Hepatocyte (in vitro differentiated cells): ENCODE results near the gene SLC5A6. TPM values are rescaled to one million over a fixed set of nuclear protein-coding genes. Genes with fewer than 3 reads are reported as not detected.

ENCODE experiments used
- DNase-seq: peaks from one replicate; pipeline ENCODE4 v3.0.0-alpha.2; 2016; ENCODE audit warnings: low spot score
- H2AFZ ChIP-seq: fragments of 200-600 bp; sonication (generic); 2 replicates; pipeline ENCODE4 v1.6.0; 2016; ENCODE audit warnings: antibody characterized with exemption, mild to moderate bottlenecking
- H3K27ac ChIP-seq: fragments of 200-600 bp; sonication (generic); 2 replicates; pipeline ENCODE4 v1.5.1; 2016; ENCODE audit warnings: mild to moderate bottlenecking
- H3K27me3 ChIP-seq: fragments of 200-600 bp; sonication (generic); 2 replicates; pipeline ENCODE4 v1.6.1; 2016
- H3K36me3 ChIP-seq: fragments of 200-600 bp; sonication (generic); replicated peaks from 2 replicates; pipeline ENCODE4 v1.5.1; 2016; ENCODE audit warnings: low read depth; ENCODE audit not compliant: insufficient read depth
- H3K4me1 ChIP-seq: fragments of 200-600 bp; sonication (generic); 2 replicates; pipeline ENCODE4 v1.5.1; 2016; ENCODE audit warnings: mild to moderate bottlenecking, moderate library complexity; ENCODE audit not compliant: insufficient read depth
- H3K4me2 ChIP-seq: fragments of 200-600 bp; sonication (generic); 2 replicates; pipeline ENCODE4 v1.6.0; 2016
- H3K4me3 ChIP-seq: fragments of 200-600 bp; sonication (generic); 2 replicates; pipeline ENCODE4 v1.5.1; 2016; ENCODE audit warnings: mild to moderate bottlenecking
- H3K79me2 ChIP-seq: fragments of 200-600 bp; sonication (generic); 2 replicates; pipeline ENCODE4 v1.6.0; 2017; ENCODE audit warnings: mild to moderate bottlenecking
- H3K9me2 ChIP-seq: fragments of 200-600 bp; sonication (generic); replicated peaks from 2 replicates; pipeline ENCODE4 v1.6.0; 2017; ENCODE audit warnings: mild to moderate bottlenecking; ENCODE audit not compliant: insufficient read depth
- H3K9me3 ChIP-seq: fragments of 200-600 bp; sonication (generic); 2 replicates; pipeline ENCODE4 v1.5.1; 2016; ENCODE audit warnings: low read depth, mild to moderate bottlenecking
- H4K20me1 ChIP-seq: fragments of 200-600 bp; sonication (generic); 2 replicates; pipeline ENCODE4 v1.6.0; 2016; ENCODE audit warnings: mild to moderate bottlenecking; ENCODE audit not compliant: insufficient read depth, poor library complexity, severe bottlenecking
- EZH2 ChIP-seq: fragments of 200-600 bp; sonication (generic); IDR thresholded peaks from 2 replicates; pipeline ENCODE4 v1.6.1; 2016; ENCODE audit warnings: antibody characterized with exemption, mild to moderate bottlenecking, borderline replicate concordance
- EZH2phosphoT487 ChIP-seq: fragments of 200-600 bp; sonication (generic); IDR thresholded peaks from one replicate; pipeline ENCODE4 v1.6.1; 2018; ENCODE audit warnings: antibody characterized with exemption, mild to moderate bottlenecking, low read depth, moderate library complexity; ENCODE audit not compliant: unreplicated experiment, severe bottlenecking
- WGBS: methylation state at CpG from one replicate; pipeline ENCODE4 v1.1.6; 2016; ENCODE audit warnings: low lambda C conversion rate; ENCODE audit errors: missing lambda C conversion rate; 5-methylcytosine and 5-hydroxymethylcytosine counted together
- polyA plus RNA-seq: library from polyadenylated mRNA; unstranded; fragments of >200 nt; fragmentation: Nextera tagmentation; extraction: Ambion mirVana; gene quantifications from 2 replicates; pipeline ENCODE4 v1.2.1, GENCODE V29; 2016
- total RNA-seq: library from RNA; depleted of rRNA; stranded (reverse); fragments of >200 nt; gene quantifications from 2 replicates; pipeline ENCODE4 v1.2.3, GENCODE V29; 2014
- TF ChIP-seq, protein P1 (sequence below): fragments of 200-600 bp; sonication (generic); IDR thresholded peaks from 2 replicates; pipeline ENCODE4 v1.5.1; 2016; ENCODE audit warnings: antibody characterized with exemption, mild to moderate bottlenecking; ENCODE audit not compliant: poor library complexity

The SLC5A6 gene
- total and polyA plus RNA-seq, 2 experiments from 2014 or later = 58.9 to 72.3 TPM

DNA sequence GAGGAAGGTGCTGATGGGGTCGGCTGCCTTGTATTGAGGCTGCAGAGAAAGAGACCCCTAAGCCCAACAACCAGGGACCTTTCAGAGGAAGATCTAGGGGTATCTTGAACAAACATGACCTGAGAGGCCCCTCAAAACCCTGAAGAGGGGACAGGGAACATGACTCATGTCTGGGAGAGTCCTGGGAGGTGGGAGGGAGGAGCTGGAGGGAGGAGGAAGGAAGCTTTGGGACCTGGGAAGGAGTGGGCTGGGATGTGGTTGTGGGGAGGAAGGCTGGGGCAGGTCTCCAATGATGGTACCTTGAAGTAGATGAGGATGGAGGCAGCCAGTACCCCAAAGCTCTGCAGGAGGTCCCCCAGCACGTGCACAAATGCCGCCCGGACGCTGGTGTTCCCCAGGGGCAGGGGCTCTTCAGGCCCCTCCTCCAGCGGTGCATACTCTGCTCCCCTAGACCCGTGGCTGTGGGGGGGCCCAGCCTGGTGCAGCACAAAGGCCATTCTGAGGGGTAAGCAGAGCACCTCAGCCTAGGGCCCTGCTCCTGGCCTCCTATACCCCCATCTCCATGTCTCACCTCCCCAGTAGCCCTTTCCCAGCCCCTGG is 44.9 kb upstream of the SLC5A6 start:
- DNase-seq = no peak
- Histone ChIP-seq H3K4me2 (no peak overlapping the region), H3K9me2 (no peaks in the 10 kb centered on the region), H2AFZ (no peak overlapping the region), H4K20me1 (no peaks in the 10 kb centered on the region), H3K4me1 (peaks cover 2% of the 10 kb centered on the region), H3K36me3 (no peaks in the 10 kb centered on the region), H3K79me2 (no peaks in the 10 kb centered on the region), H3K4me3 (no peak overlapping the region), H3K9me3 (no peaks in the 10 kb centered on the region), H3K27me3 (peaks cover 57% of the 10 kb centered on the region), H3K27ac (no peak overlapping the region)
- no peak for TF ChIP-seq EZH2
- TF ChIP-seq EZH2phosphoT487 = no peak
- TF ChIP-seq, protein P1, sequence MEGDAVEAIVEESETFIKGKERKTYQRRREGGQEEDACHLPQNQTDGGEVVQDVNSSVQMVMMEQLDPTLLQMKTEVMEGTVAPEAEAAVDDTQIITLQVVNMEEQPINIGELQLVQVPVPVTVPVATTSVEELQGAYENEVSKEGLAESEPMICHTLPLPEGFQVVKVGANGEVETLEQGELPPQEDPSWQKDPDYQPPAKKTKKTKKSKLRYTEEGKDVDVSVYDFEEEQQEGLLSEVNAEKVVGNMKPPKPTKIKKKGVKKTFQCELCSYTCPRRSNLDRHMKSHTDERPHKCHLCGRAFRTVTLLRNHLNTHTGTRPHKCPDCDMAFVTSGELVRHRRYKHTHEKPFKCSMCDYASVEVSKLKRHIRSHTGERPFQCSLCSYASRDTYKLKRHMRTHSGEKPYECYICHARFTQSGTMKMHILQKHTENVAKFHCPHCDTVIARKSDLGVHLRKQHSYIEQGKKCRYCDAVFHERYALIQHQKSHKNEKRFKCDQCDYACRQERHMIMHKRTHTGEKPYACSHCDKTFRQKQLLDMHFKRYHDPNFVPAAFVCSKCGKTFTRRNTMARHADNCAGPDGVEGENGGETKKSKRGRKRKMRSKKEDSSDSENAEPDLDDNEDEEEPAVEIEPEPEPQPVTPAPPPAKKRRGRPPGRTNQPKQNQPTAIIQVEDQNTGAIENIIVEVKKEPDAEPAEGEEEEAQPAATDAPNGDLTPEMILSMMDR = no peak
- WGBS = 86% methylated on average over 7 of the region's 7 CpGs

DNA sequence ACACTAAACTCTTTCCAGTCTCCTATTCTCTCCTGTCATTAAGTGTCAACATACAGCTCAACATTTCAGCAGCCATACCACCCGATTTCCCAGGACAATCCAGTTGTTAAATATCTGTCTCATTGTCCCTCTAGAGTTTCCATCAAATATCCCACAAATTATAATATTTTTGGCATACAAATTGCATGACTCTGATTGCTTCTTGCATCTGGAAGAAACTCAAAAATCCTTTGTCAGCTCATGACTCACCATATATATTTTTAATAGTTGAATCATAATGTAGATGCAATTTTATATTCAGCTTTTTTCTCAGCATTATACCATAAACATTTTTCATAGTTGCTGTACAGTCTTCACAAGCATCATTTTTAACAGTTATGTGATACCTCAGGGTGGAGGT is 43.6 kb upstream of the SLC5A6 start:
- no peaks in the 10 kb centered on the region for H3K9me3 ChIP-seq
- H3K4me1 ChIP-seq = no peaks in the 10 kb centered on the region
- TF ChIP-seq EZH2 = no peak
- TF ChIP-seq, protein P1 = no peak
- no peak for TF ChIP-seq EZH2phosphoT487
- H2AFZ ChIP-seq = no peak overlapping the region
- H3K79me2 ChIP-seq = no peaks in the 10 kb centered on the region
- WGBS = 42% methylated on average over 1 of the region's 1 CpG
- no peaks in the 10 kb centered on the region for H4K20me1 ChIP-seq
- no peak for DNase-seq
- no peak overlapping the region for H3K4me2 ChIP-seq
- no peaks in the 10 kb centered on the region for H3K9me2 ChIP-seq
- no peaks in the 10 kb centered on the region for H3K36me3 ChIP-seq
- H3K4me3 ChIP-seq = no peak overlapping the region
- peaks cover 52% of the 10 kb centered on the region for H3K27me3 ChIP-seq
- no peak overlapping the region for H3K27ac ChIP-seq

DNA sequence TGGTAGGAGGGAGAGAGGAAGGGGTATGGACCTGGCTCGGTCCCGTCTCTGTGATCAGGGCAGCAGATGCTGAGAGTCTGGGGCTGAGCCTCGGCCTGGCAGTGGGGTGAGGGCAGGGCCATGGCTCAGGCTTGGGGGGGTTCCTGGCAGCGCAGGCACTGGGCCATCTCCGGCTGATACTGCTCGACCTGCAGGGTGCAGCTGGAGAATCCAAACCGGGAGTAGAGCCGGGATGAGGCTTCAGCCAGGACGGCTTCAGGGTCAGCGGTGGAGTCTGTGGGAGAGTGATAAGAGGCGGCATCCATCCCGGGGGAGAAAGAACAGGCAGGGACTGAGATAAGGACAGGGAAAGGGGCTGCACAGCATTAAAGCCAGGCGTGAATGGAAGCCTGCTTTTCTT is 43.1 kb upstream of the SLC5A6 start:
- Histone ChIP-seq H3K4me2 (no peak overlapping the region), H3K4me1 (no peaks in the 10 kb centered on the region), H2AFZ (no peak overlapping the region), H3K9me3 (no peaks in the 10 kb centered on the region), H3K79me2 (no peaks in the 10 kb centered on the region), H3K27me3 (peaks cover 50% of the 10 kb centered on the region), H3K27ac (no peak overlapping the region), H3K9me2 (no peaks in the 10 kb centered on the region), H4K20me1 (no peaks in the 10 kb centered on the region), H3K36me3 (no peaks in the 10 kb centered on the region), H3K4me3 (no peak overlapping the region)
- TF ChIP-seq, protein P1 = no peak
- TF ChIP-seq EZH2phosphoT487 (no peak), EZH2 (no peak)
- DNase-seq = no peak
- WGBS = 35% methylated on average over 11 of the region's 13 CpGs

DNA sequence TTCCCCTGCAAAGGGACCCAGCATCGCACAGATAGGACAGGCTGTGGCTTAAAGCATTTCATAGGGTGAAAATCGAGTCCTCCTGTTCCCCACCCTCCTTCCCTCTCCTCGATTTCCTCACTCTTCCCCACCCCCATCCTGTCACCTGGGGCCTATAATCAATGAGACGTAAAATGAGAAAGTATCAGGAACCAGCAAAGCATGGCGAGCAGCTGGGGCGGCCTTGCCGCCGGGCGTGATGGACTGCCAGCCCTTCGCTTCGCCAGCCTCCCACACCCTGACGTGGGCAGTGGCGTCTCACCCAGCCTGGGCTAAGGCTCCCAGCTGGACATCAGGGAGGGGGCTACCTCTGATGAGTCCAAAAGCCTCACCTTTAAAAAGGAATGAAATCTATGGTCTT is 39.7 kb upstream of the SLC5A6 start:
- Histone ChIP-seq H4K20me1 (no peaks in the 10 kb centered on the region), H3K79me2 (no peaks in the 10 kb centered on the region), H3K27ac (no peak overlapping the region), H3K27me3 (peaks cover 37% of the 10 kb centered on the region), H3K4me2 (no peak overlapping the region), H3K36me3 (no peaks in the 10 kb centered on the region), H3K4me3 (no peak overlapping the region), H2AFZ (no peak overlapping the region), H3K9me3 (no peaks in the 10 kb centered on the region), H3K9me2 (no peaks in the 10 kb centered on the region), H3K4me1 (no peaks in the 10 kb centered on the region)
- WGBS = 88% methylated on average over 13 of the region's 13 CpGs
- TF ChIP-seq EZH2phosphoT487 = no peak
- DNase-seq = no peak
